NCI-H774 (cell line): ENCODE results near the gene CCND3.
A peak's percentile ranks its signal among the peaks of the same experiment; 100 is the strongest.

Experiments used
- DNase-seq: peaks from one replicate; lab custom pipeline; 2025; lab: John Stamatoyannopoulos, UW

The CCND3 gene

DNA sequence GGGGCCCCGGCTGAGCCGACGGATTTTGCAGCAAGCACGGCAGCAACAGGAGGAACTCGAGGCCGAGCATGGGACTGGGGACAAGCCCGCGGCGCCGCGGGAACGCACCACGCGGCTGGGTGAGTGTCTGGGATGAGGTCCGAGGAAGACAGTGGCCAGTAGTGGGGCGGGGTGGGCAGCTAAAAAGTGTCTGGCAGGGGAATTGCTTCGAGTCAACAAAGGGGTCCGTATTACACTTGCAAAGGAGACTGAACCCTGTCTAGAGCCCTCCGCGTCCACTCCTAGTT, 20.0 kb downstream of the CCND3 start:
- no peak for DNase-seq

GRCh38 chr6:41920921-41921711, 20.5 kb downstream of the CCND3 start, which contains the start of the genes BYSL and MED20:
Gene BYSL, plus strand, starts transcription at chr6:41921499. Its CDS starts 64 bp downstream, at chr6:41921563.
Gene MED20, minus strand, starts transcription at chr6:41921139. Its CDS starts 121 bp downstream, at chr6:41921018.
- peak; percentile 89 for DNase-seq

- DNase-seq, result no peak
Measured at GRCh38 chr6:41917528-41917927, 24.1 kb downstream of the CCND3 start.

- no peak for DNase-seq
Measured at GRCh38 chr6:41914869-41915530, 26.6 kb downstream of the CCND3 start.

GRCh38 chr6:41914343-41914742, 27.3 kb downstream of the CCND3 start:
- no peak for DNase-seq

- no peak for DNase-seq
Measured at GRCh38 chr6:41909727-41910126, 31.9 kb downstream of the CCND3 start.

GRCh38 chr6:41901882-41902519, 39.6 kb downstream of the CCND3 start:
- peak; percentile 2 for DNase-seq

- DNase-seq, result no peak
Measured at GRCh38 chr6:41900861-41901260, 40.7 kb downstream of the CCND3 start.

DNA sequence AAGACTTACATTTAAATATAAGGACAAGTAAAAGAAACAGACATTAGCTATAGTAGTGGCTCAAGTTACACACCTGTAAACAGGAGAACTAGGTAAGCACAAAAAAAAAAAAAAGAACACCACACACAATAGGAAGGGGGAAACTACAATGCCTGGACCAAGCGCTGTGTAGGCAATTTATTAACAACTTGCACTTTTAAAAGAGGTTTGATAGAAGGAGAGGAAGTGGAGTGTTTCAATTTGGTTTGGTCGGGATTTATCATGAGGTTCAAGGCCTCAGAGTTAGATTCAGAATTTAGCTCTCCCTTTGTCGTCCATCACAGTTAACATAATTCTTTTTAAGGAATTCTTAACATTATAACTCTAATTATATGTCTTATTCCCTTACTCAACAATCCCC, 45.3 kb downstream of the CCND3 start:
- no peak for DNase-seq

DNA sequence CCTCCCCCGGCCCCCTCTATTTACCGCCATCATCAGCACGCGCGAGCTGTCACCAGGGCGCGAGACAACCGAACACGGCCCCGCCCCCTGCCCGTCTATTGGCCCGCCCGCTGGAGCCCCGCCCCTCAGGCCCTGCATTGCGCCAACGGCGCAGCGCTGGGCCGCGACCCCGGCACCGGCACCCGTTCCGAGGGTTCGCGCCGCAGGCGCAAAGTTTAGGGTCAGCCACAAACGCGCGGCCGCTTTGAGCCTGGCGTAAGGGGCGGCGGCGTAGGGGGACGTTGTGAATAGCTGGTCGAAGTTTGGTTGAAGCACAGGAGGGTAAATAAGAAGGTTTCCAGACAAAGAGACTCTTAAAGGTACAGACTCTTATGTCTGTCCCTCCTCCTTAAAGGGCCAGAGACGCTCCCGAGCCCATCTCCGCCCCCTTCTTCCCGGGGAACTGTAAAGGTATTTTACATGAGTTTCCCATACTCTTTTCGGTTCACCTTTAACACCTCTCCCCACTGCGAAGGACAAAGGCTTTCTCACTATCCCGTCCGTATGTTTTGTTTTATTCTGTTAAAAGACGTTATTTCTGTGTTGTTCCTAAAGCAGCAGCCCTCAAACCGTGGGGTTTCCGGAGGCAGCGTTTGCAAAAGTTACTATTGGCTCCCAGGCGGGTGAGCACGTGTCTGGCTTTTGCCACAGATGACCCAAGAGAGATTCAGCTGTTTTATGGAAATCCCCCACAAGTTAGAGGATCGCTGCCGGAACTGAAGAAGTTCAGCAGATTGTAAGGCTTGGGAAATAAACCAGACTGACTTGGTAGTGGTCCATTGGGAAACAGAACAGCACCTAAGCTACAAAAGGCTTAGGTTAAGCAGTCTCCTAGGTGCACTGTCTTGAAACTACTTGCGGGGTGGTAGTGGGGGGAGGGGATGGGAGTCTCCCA, 46.0 kb downstream of the CCND3 start, which contains the start of gene USP49:
Gene USP49 (minus strand): TSS at position 76 of the 934 bp plus-strand sequence. CDS start 88,392 bp downstream, outside the sequence.
- DNase-seq, result peak; percentile 80

DNA sequence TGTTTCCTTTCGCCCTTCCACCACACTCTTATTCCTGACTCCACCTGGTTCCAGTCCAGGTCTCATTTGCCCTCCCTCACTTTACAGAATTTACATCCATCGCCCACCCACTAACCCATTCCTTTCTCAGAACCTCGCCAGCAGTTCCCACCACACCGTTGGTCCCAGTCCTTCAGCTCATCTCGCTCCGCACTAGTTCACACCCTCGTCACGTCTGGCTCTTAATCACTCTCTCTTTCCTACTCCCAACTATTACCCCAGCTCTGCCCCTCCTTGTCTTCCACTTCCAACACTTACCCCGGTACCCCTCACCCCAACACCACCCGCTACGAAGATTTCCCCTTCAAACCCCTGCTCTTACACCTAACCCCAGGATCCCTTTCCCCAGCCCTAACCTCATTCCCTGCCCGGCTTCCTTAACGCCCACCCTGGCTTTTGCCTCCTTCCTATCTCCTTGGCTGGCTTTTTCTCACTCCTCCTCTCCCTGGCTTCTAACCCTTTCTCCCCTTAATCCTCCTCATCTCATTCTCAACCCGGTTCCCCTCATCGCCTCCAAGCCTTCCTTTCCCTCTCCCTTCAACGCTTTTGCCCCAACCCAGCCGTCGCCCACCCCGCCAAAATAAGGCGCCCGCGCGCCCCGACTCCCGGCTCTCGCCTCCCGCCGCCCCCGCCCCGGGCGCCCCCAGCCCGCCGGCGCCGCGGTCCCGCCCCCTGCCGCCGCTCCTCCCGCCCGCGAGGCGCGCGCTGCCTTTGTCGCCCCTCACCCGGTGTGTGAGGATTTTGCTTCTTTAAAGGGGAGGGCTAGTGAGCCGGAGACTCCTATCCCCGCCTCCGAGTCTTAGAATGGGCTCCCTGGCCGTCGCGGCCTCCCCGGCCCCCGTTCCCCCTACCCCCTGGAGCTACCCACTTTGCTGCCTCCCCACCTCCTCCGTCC, 47.0 kb downstream of the CCND3 start:
- DNase-seq, result no peak

DNA sequence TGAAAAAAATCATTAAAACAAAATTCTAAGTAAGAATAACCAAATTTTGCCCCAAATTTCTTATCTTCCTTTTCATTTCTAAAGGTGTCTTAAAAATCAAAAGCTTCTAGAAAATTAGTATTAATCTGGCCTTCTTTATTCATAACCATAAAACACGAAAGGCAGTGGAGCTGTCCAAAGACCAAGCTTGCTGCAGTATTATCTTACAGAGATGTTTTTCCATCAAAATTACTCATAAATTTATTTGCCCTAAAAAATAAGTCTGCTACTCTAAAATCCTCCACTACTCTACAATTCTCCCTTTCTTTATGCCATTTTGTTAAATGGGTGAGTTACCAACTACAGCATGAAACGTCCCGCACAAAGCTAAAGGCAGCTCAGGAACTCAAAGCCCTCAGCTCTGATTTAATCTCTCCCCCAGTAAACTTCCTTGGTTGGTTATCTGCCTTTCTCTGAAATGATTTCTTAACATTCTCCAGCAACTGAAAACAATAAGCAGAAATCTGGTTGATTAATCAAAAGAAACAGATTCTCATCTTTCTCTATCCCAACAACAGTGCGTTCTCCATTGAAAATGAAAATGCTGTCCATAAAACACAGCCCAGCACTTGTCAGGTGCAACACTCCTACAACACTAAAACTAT, 48.6 kb downstream of the CCND3 start:
- no peak for DNase-seq

DNA sequence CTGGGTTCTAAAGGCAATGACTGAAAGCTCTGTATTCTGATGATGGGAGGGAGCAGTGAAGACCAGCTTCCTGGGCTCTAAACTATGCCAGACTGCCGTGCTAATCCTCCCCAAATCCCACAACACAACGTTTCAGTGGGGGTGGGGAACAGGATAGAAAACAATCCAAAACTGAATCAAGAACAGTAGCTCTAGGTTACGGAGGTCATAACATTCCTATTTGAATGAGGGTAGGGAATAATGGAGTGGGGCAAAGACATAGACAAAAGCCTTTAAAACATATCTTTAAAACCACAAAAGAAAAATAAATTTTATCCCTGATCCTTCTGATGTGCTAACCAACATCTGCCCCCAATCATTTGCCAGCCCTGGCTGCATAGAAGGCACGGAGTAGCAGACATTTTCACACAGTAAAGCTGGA, 54.3 kb downstream of the CCND3 start:
- DNase-seq, result no peak

GRCh38 chr6:41885930-41886329, 55.7 kb downstream of the CCND3 start:
- DNase-seq, result no peak

DNA sequence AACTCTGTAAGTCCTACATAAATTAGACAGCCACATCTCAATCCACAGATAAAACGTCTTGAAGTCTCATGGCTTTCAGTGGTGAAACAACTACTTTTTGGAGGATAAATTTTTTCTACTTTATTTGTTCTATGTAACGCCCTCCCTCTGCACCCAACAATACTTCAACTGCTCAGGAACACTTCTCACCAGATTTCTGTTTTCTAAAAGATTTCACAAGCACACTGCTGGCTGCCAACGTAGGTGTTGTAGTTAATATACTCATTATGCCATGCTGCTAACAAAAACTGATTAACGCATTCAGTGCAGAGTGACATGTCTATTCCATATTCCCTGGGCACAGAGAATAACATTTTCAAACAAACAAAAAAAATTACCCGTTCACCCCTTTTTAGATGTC, 56.7 kb downstream of the CCND3 start:
- DNase-seq, result no peak
